Neural crest cell (in vitro differentiated cells): ENCODE data around the gene EMP2. TPM values are rescaled to one million over a fixed set of nuclear protein-coding genes. Genes with fewer than 3 reads are reported as not detected.

Source experiments
- DNase-seq: peaks from one replicate; pipeline ENCODE4 v3.0.0; 2021; ENCODE audit warnings: low read depth, mixed read lengths, low spot score
- H3K27ac Mint-ChIP-seq: one replicate; pipeline ENCODE4 v1.8.0; 2021; ENCODE audit warnings: mild to moderate bottlenecking, mixed read lengths; ENCODE audit not compliant: unreplicated experiment
- H3K27me3 Mint-ChIP-seq: 2 replicates; pipeline ENCODE4 v1.8.0; 2021; ENCODE audit warnings: low read depth, mild to moderate bottlenecking, mixed read lengths
- H3K36me3 Mint-ChIP-seq: 2 replicates; pipeline ENCODE4 v1.8.0; 2021; ENCODE audit warnings: low read depth, mild to moderate bottlenecking, mixed read lengths
- H3K4me1 Mint-ChIP-seq: 2 replicates; pipeline ENCODE4 v1.8.0; 2021; ENCODE audit warnings: mixed read lengths
- H3K4me3 Mint-ChIP-seq: one replicate; pipeline ENCODE4 v1.8.0; 2021; ENCODE audit warnings: mild to moderate bottlenecking, mixed read lengths
- H3K9me3 Mint-ChIP-seq: 2 replicates; pipeline ENCODE4 v1.8.0; 2021; ENCODE audit warnings: mixed read lengths
- total RNA-seq: library from RNA; stranded (reverse); gene quantifications from 2 replicates; pipeline ENCODE4 v1.2.1, GENCODE V29; 2021
- TF ChIP-seq, protein P1 (sequence below): fragments of 200-600 bp; sonication (generic); conservative IDR thresholded peaks from 2 replicates; pipeline ENCODE4 v1.5.0; 2021; ENCODE audit warnings: antibody characterized with exemption, mild to moderate bottlenecking

Gene EMP2
- total RNA-seq, 1 donor from 2014 or later = 23.4 TPM

- H3K4me3 Mint-ChIP-seq = peak overlapping the region; percentile 44
- TF ChIP-seq, protein P1, sequence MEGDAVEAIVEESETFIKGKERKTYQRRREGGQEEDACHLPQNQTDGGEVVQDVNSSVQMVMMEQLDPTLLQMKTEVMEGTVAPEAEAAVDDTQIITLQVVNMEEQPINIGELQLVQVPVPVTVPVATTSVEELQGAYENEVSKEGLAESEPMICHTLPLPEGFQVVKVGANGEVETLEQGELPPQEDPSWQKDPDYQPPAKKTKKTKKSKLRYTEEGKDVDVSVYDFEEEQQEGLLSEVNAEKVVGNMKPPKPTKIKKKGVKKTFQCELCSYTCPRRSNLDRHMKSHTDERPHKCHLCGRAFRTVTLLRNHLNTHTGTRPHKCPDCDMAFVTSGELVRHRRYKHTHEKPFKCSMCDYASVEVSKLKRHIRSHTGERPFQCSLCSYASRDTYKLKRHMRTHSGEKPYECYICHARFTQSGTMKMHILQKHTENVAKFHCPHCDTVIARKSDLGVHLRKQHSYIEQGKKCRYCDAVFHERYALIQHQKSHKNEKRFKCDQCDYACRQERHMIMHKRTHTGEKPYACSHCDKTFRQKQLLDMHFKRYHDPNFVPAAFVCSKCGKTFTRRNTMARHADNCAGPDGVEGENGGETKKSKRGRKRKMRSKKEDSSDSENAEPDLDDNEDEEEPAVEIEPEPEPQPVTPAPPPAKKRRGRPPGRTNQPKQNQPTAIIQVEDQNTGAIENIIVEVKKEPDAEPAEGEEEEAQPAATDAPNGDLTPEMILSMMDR = no peak
- H3K27ac Mint-ChIP-seq = peak overlapping the region; percentile 65
- H3K27me3 Mint-ChIP-seq = peaks cover 3% of the 10 kb centered on the region
- DNase-seq = no peak
- H3K9me3 Mint-ChIP-seq = no peaks in the 10 kb centered on the region
- peaks cover 23% of the 10 kb centered on the region for H3K4me1 Mint-ChIP-seq
- H3K36me3 Mint-ChIP-seq = no peaks in the 10 kb centered on the region
These were observed 37.4 kb upstream of the EMP2 start for GRCh38 chr16:10617662-10618420.

- DNase-seq = peak; percentile 31
- H3K4me1 Mint-ChIP-seq = peaks cover 23% of the 10 kb centered on the region
- H3K27ac Mint-ChIP-seq = peak overlapping the region; percentile 65
- TF ChIP-seq, protein P1 = no peak
- peak overlapping the region; percentile 44 for H3K4me3 Mint-ChIP-seq
- no peaks in the 10 kb centered on the region for H3K9me3 Mint-ChIP-seq
- peaks cover 3% of the 10 kb centered on the region for H3K27me3 Mint-ChIP-seq
- no peaks in the 10 kb centered on the region for H3K36me3 Mint-ChIP-seq
These were observed 36.6 kb upstream of the EMP2 start for GRCh38 chr16:10616756-10617640.

DNA sequence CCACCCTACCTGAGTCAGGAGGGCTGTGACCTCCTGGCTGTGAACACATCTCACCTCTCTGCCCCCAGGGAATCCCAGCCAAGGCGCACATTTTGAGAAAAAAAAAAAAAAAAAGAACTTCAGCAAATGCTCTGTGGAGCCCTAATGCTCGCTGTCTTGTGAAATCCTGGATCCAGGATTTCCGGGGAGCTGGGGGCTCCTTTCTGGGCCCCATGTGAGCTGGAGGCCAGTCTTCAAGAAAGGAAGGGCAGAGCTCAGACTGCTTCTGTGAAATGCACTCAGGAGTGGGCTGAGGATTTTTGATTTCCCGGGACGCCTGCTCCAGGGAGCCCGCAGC, 36.0 kb upstream of the EMP2 start:
- H3K36me3 Mint-ChIP-seq = no peaks in the 10 kb centered on the region
- H3K4me1 Mint-ChIP-seq = peaks cover 23% of the 10 kb centered on the region
- no peak overlapping the region for H3K27ac Mint-ChIP-seq
- no peak overlapping the region for H3K4me3 Mint-ChIP-seq
- H3K9me3 Mint-ChIP-seq = no peaks in the 10 kb centered on the region
- TF ChIP-seq, protein P1 = no peak
- H3K27me3 Mint-ChIP-seq = peaks cover 3% of the 10 kb centered on the region
- DNase-seq = no peak

- Mint-ChIP-seq H3K4me3 (no peak overlapping the region), H3K27ac (no peak overlapping the region), H3K27me3 (peaks cover 3% of the 10 kb centered on the region), H3K36me3 (no peaks in the 10 kb centered on the region), H3K9me3 (no peaks in the 10 kb centered on the region), H3K4me1 (peaks cover 23% of the 10 kb centered on the region)
- TF ChIP-seq, protein P1 = no peak
- no peak for DNase-seq
These were observed 34.3 kb upstream of the EMP2 start for GRCh38 chr16:10614685-10615084.

DNA sequence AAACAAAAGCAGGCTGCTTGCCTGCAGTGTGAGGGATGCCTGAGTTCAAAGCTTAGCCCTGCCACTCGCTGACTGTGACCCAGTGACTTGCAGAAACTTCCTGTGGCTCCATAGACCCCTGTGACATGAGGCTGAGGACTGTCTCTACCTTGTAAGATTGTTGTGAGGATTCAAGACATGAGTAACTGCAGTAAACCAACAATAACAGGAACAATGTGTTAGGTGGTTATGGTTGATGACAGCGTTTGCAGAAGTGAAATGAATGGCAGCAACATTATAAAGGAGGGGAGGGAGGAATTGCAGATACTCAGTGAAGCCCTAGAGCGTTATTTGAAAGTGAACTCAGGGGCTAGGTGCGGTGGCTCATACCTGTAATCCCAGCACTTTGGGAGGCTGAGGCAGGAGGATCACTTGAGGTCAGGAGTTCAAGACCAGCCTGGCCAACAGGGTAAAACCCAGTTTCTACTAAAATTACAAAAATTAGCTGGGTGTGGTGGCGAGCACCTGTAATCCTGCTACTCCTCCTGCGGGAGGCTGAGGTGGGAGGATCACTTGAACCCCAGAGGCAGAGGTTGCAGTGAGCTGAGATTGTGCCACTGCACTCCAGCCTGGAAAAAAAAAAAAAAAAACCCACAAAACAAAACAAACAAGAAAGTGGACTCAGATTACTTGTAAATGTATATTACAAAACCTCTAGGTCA, 33.5 kb upstream of the EMP2 start:
- H3K27ac Mint-ChIP-seq = no peak overlapping the region
- TF ChIP-seq, protein P1 = no peak
- H3K4me3 Mint-ChIP-seq = no peak overlapping the region
- H3K4me1 Mint-ChIP-seq = peaks cover 23% of the 10 kb centered on the region
- H3K27me3 Mint-ChIP-seq = peaks cover 3% of the 10 kb centered on the region
- DNase-seq = no peak
- no peaks in the 10 kb centered on the region for H3K36me3 Mint-ChIP-seq
- no peaks in the 10 kb centered on the region for H3K9me3 Mint-ChIP-seq
